GM23338 (cell line): ENCODE results near the gene RTEL1. TPM values are rescaled to one million over a fixed set of nuclear protein-coding genes. Genes with fewer than 3 reads are reported as not detected.

ENCODE experiments used
- ATAC-seq: fragments of 200-7000 bp; cut with Tn5 transposase; 3 replicates; pipeline ENCODE4 v1.9.1; 2020
- DNase-seq: peaks from one replicate; pipeline ENCODE4 v3.0.0-alpha.2; 2015; ENCODE audit warnings: low spot score
- H2AFZ ChIP-seq: fragments of 200-600 bp; sonication (generic); 2 replicates; pipeline ENCODE4 v1.8.0; 2016; ENCODE audit warnings: antibody characterized with exemption, mild to moderate bottlenecking, moderate library complexity
- H3F3A ChIP-seq: fragments of 200-600 bp; sonication (generic); replicated peaks from 2 replicates; pipeline ENCODE4 v1.8.0; 2017; ENCODE audit warnings: antibody characterized with exemption, mixed run types, low read depth
- H3K27ac ChIP-seq: fragments of 200-600 bp; sonication (generic); 2 replicates; pipeline ENCODE4 v1.6.1; 2016; ENCODE audit warnings: low read depth
- H3K27me3 ChIP-seq: fragments of 200-600 bp; sonication (generic); 2 replicates; pipeline ENCODE4 v1.8.0; 2016; ENCODE audit warnings: mild to moderate bottlenecking, mixed run types, moderate library complexity; ENCODE audit not compliant: insufficient read depth
- H3K36me3 ChIP-seq: fragments of 200-600 bp; sonication (generic); 2 replicates; pipeline ENCODE4 v1.8.0; 2016; ENCODE audit warnings: mild to moderate bottlenecking; ENCODE audit not compliant: insufficient read depth
- H3K4me1 ChIP-seq: fragments of 200-600 bp; sonication (generic); 2 replicates; pipeline ENCODE4 v1.8.0; 2016; ENCODE audit warnings: mild to moderate bottlenecking, moderate library complexity; ENCODE audit not compliant: insufficient read depth
- H3K4me2 ChIP-seq: fragments of 200-600 bp; sonication (generic); 2 replicates; pipeline ENCODE4 v1.7.1; 2017; ENCODE audit warnings: mixed run types
- H3K4me3 ChIP-seq: fragments of 200-600 bp; sonication (generic); 2 replicates; pipeline ENCODE4 v1.6.1; 2016; ENCODE audit warnings: mixed run types
- H3K79me2 ChIP-seq: fragments of 200-600 bp; sonication (generic); replicated peaks from 2 replicates; pipeline ENCODE4 v1.8.0; 2017; ENCODE audit warnings: mild to moderate bottlenecking; ENCODE audit not compliant: insufficient read depth
- H3K9me2 ChIP-seq: fragments of 200-600 bp; sonication (generic); 2 replicates; pipeline ENCODE4 v1.8.0; 2017; ENCODE audit not compliant: insufficient read depth
- H4K20me1 ChIP-seq: fragments of 200-600 bp; sonication (generic); replicated peaks from 2 replicates; pipeline ENCODE4 v1.8.0; 2017; ENCODE audit warnings: mild to moderate bottlenecking; ENCODE audit not compliant: insufficient read depth
- H3K27ac Mint-ChIP-seq: 2 replicates; pipeline ENCODE4 v1.8.0; 2020; ENCODE audit warnings: inconsistent platforms, mild to moderate bottlenecking, moderate library complexity, mixed read lengths
- H3K27me3 Mint-ChIP-seq: 3 replicates; pipeline ENCODE4 v1.8.0; 2022; ENCODE audit warnings: low read depth, mild to moderate bottlenecking, moderate library complexity, mixed read lengths, inconsistent platforms; ENCODE audit not compliant: insufficient read depth, poor library complexity
- H3K36me3 Mint-ChIP-seq: 3 replicates; pipeline ENCODE4 v1.8.0; 2021; ENCODE audit warnings: low read depth, mild to moderate bottlenecking, inconsistent platforms, moderate library complexity, mixed read lengths
- H3K4me1 Mint-ChIP-seq: 3 replicates; pipeline ENCODE4 v1.8.0; 2020; ENCODE audit warnings: mild to moderate bottlenecking, inconsistent platforms, mixed read lengths
- H3K4me3 Mint-ChIP-seq: 3 replicates; pipeline ENCODE4 v1.8.0; 2021; ENCODE audit warnings: moderate library complexity, mild to moderate bottlenecking, inconsistent platforms, mixed read lengths
- H3K9me3 Mint-ChIP-seq: 3 replicates; pipeline ENCODE4 v1.8.0; 2020; ENCODE audit warnings: moderate library complexity, mild to moderate bottlenecking, inconsistent platforms, mixed read lengths
- POLR2AphosphoS5 ChIP-seq: IDR thresholded peaks from 2 replicates; pipeline ENCODE4 v1.6.1; 2016; ENCODE audit warnings: antibody characterized with exemption, low read depth
- polyA plus RNA-seq: library from polyadenylated mRNA; unstranded; fragments of >200 nt; fragmentation: Nextera tagmentation; extraction: Ambion mirVana; gene quantifications from 2 replicates; pipeline ENCODE4 v1.2.1, GENCODE V29; 2016
- total RNA-seq: library from RNA; depleted of rRNA; stranded (reverse); fragments of >200 nt; shearing (Covaris generic); gene quantifications from 2 replicates; pipeline ENCODE4 v1.2.3, GENCODE V29; 2014
- TF ChIP-seq, protein P1 (sequence below): IDR thresholded peaks from one replicate; pipeline ENCODE4 v1.6.1; 2018; ENCODE audit warnings: antibody characterized with exemption; ENCODE audit not compliant: unreplicated experiment
- TF ChIP-seq, protein P2 (sequence below): fragments of 250-450 bp; sonication (Bioruptor Pico); IDR thresholded peaks from 2 replicates; pipeline ENCODE4 v1.5.0; 2020; ENCODE audit warnings: mild to moderate bottlenecking, moderate library complexity

RTEL1 gene
- total and polyA plus RNA-seq, 2 experiments from 2014 or later: 14.2 to 34.5 TPM

DNA sequence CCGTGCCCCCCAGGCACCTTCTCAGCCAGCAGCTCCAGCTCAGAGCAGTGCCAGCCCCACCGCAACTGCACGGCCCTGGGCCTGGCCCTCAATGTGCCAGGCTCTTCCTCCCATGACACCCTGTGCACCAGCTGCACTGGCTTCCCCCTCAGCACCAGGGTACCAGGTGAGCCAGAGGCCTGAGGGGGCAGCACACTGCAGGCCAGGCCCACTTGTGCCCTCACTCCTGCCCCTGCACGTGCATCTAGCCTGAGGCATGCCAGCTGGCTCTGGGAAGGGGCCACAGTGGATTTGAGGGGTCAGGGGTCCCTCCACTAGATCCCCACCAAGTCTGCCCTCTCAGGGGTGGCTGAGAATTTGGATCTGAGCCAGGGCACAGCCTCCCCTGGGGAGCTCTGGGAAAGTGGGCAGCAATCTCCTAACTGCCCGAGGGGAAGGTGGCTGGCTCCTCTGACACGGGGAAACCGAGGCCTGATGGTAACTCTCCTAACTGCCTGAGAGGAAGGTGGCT is 39.3 kb downstream of the RTEL1 start (continued):
- TF ChIP-seq, protein P1, sequence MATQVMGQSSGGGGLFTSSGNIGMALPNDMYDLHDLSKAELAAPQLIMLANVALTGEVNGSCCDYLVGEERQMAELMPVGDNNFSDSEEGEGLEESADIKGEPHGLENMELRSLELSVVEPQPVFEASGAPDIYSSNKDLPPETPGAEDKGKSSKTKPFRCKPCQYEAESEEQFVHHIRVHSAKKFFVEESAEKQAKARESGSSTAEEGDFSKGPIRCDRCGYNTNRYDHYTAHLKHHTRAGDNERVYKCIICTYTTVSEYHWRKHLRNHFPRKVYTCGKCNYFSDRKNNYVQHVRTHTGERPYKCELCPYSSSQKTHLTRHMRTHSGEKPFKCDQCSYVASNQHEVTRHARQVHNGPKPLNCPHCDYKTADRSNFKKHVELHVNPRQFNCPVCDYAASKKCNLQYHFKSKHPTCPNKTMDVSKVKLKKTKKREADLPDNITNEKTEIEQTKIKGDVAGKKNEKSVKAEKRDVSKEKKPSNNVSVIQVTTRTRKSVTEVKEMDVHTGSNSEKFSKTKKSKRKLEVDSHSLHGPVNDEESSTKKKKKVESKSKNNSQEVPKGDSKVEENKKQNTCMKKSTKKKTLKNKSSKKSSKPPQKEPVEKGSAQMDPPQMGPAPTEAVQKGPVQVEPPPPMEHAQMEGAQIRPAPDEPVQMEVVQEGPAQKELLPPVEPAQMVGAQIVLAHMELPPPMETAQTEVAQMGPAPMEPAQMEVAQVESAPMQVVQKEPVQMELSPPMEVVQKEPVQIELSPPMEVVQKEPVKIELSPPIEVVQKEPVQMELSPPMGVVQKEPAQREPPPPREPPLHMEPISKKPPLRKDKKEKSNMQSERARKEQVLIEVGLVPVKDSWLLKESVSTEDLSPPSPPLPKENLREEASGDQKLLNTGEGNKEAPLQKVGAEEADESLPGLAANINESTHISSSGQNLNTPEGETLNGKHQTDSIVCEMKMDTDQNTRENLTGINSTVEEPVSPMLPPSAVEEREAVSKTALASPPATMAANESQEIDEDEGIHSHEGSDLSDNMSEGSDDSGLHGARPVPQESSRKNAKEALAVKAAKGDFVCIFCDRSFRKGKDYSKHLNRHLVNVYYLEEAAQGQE: no peak

DNA sequence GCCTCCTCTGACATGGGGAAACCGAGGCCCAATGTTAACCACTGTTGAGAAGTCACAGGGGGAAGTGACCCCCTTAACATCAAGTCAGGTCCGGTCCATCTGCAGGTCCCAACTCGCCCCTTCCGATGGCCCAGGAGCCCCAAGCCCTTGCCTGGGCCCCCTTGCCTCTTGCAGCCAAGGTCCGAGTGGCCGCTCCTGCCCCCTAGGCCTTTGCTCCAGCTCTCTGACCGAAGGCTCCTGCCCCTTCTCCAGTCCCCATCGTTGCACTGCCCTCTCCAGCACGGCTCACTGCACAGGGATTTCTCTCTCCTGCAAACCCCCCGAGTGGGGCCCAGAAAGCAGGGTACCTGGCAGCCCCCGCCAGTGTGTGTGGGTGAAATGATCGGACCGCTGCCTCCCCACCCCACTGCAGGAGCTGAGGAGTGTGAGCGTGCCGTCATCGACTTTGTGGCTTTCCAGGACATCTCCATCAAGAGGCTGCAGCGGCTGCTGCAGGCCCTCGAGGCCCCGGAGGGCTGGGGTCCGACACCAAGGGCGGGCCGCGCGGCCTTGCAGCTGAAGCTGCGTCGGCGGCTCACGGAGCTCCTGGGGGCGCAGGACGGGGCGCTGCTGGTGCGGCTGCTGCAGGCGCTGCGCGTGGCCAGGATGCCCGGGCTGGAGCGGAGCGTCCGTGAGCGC is 39.9 kb downstream of the RTEL1 start:
- Histone ChIP-seq H3F3A (peaks cover 4% of the 10 kb centered on the region; the same call in 1 of the 2 replicates), H3K9me2 (no peaks in the 10 kb centered on the region), H4K20me1 (no peaks in the 10 kb centered on the region), H3K79me2 (no peaks in the 10 kb centered on the region), H2AFZ (no peak overlapping the region), H3K4me3 (no peak overlapping the region), H3K36me3 (no peaks in the 10 kb centered on the region), H3K4me2 (no peak overlapping the region), H3K27ac (no peak overlapping the region), H3K27me3 (no peaks in the 10 kb centered on the region), H3K4me1 (no peaks in the 10 kb centered on the region)
- Mint-ChIP-seq H3K4me3 (peak overlapping the region; percentile 29; the same call in 1 of the 3 replicates), H3K27me3 (peaks cover 23% of the 10 kb centered on the region), H3K36me3 (peaks cover 16% of the 10 kb centered on the region), H3K9me3 (peaks cover 7% of the 10 kb centered on the region; the same call in 2 of the 3 replicates), H3K27ac (no peak overlapping the region), H3K4me1 (peaks cover 3% of the 10 kb centered on the region; the same call in 2 of the 3 replicates)
- TF ChIP-seq, protein P2, sequence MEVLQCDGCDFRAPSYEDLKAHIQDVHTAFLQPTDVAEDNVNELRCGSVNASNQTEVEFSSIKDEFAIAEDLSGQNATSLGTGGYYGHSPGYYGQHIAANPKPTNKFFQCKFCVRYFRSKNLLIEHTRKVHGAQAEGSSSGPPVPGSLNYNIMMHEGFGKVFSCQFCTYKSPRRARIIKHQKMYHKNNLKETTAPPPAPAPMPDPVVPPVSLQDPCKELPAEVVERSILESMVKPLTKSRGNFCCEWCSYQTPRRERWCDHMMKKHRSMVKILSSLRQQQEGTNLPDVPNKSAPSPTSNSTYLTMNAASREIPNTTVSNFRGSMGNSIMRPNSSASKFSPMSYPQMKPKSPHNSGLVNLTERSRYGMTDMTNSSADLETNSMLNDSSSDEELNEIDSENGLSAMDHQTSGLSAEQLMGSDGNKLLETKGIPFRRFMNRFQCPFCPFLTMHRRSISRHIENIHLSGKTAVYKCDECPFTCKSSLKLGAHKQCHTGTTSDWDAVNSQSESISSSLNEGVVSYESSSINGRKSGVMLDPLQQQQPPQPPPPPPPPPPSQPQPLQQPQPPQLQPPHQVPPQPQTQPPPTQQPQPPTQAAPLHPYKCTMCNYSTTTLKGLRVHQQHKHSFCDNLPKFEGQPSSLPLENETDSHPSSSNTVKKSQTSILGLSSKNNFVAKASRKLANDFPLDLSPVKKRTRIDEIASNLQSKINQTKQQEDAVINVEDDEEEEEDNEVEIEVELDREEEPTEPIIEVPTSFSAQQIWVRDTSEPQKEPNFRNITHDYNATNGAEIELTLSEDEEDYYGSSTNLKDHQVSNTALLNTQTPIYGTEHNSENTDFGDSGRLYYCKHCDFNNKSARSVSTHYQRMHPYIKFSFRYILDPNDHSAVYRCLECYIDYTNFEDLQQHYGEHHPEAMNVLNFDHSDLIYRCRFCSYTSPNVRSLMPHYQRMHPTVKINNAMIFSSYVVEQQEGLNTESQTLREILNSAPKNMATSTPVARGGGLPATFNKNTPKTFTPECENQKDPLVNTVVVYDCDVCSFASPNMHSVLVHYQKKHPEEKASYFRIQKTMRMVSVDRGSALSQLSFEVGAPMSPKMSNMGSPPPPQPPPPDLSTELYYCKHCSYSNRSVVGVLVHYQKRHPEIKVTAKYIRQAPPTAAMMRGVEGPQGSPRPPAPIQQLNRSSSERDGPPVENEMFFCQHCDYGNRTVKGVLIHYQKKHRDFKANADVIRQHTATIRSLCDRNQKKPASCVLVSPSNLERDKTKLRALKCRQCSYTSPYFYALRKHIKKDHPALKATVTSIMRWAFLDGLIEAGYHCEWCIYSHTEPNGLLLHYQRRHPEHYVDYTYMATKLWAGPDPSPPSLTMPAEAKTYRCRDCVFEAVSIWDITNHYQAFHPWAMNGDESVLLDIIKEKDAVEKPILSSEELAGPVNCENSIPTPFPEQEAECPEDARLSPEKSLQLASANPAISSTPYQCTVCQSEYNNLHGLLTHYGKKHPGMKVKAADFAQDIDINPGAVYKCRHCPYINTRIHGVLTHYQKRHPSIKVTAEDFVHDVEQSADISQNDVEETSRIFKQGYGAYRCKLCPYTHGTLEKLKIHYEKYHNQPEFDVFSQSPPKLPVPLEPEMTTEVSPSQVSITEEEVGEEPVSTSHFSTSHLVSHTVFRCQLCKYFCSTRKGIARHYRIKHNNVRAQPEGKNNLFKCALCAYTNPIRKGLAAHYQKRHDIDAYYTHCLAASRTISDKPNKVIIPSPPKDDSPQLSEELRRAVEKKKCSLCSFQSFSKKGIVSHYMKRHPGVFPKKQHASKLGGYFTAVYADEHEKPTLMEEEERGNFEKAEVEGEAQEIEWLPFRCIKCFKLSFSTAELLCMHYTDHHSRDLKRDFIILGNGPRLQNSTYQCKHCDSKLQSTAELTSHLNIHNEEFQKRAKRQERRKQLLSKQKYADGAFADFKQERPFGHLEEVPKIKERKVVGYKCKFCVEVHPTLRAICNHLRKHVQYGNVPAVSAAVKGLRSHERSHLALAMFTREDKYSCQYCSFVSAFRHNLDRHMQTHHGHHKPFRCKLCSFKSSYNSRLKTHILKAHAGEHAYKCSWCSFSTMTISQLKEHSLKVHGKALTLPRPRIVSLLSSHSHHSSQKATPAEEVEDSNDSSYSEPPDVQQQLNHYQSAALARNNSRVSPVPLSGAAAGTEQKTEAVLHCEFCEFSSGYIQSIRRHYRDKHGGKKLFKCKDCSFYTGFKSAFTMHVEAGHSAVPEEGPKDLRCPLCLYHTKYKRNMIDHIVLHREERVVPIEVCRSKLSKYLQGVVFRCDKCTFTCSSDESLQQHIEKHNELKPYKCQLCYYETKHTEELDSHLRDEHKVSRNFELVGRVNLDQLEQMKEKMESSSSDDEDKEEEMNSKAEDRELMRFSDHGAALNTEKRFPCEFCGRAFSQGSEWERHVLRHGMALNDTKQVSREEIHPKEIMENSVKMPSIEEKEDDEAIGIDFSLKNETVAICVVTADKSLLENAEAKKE (CRISPR knock-in tag): no peak
- 0 out of 2 replicates have a peak, but pooled peaks have one; percentile 8 for TF ChIP-seq POLR2AphosphoS5
- ATAC-seq: no peak
- DNase-seq: peak; percentile 46
